GM12865 (cell line): ENCODE measurements around the gene DENND1A.

ENCODE experiments used
- DNase-seq: peaks from one replicate; pipeline ENCODE4 v3.0.0; 2010; ENCODE audit warnings: low read depth
- H3K4me3 ChIP-seq: 2 replicates; pipeline ENCODE4 v1.5.1; 2011; ENCODE audit warnings: mild to moderate bottlenecking, low read depth, low read length, control low read depth
- CTCF ChIP-seq: IDR thresholded peaks from 2 replicates; pipeline ENCODE4 v1.5.1; 2011; ENCODE audit warnings: low read length, control low read depth, low read depth, inconsistent platforms; ENCODE audit not compliant: insufficient read depth; ENCODE audit errors: missing control alignments

DENND1A gene

GRCh38 chr9:123967323-123967722 lies 37.4 kb upstream of the DENND1A start:
- no peak overlapping the region for H3K4me3 ChIP-seq
- DNase-seq, result no peak
- TF ChIP-seq CTCF, result no peak

GRCh38 chr9:123965801-123966686 lies 36.1 kb upstream of the DENND1A start:
- H3K4me3 ChIP-seq, result no peak overlapping the region
- TF ChIP-seq CTCF, result no peak
- no peak for DNase-seq

- DNase-seq, result no peak
These were observed 34.8 kb upstream of the DENND1A start for GRCh38 chr9:123964761-123965160.

GRCh38 chr9:123960965-123961364 lies 31.0 kb upstream of the DENND1A start:
- H3K4me3 ChIP-seq, result no peak overlapping the region
- TF ChIP-seq CTCF, result no peak
- no peak for DNase-seq

More at GRCh38 chr9:123964761-123965160, 34.8 kb upstream of the DENND1A start:
- no peak for TF ChIP-seq CTCF
- H3K4me3 ChIP-seq, result no peak overlapping the region

GRCh38 chr9:123960366-123960765 lies 30.4 kb upstream of the DENND1A start:
- peak; percentile 65 for DNase-seq
- TF ChIP-seq CTCF, result peak; percentile 57
- H3K4me3 ChIP-seq, result no peak overlapping the region

- no peak for TF ChIP-seq CTCF
- H3K4me3 ChIP-seq, result no peak overlapping the region
- no peak for DNase-seq
These were observed 29.9 kb upstream of the DENND1A start for GRCh38 chr9:123959787-123960186.

GRCh38 chr9:123957731-123958130 lies 27.8 kb upstream of the DENND1A start:
- DNase-seq, result no peak
- TF ChIP-seq CTCF, result no peak
- H3K4me3 ChIP-seq, result no peak overlapping the region
